ENCODE data around the gene MYO1B.

- TF ChIP-seq EZH2phosphoT487 (IDR thresholded peaks at IDR 0.05; ENCODE audit: unreplicated experiment) (no peak), JUNB (IDR thresholded peaks at IDR 0.05; ENCODE audit: unreplicated experiment) (no peak)
Measured at GRCh38 chr2:191302459-191303139, 57.4 kb downstream of the MYO1B start.
